ENCODE measurements around the gene STK32A. TPM values are rescaled to one million over a fixed set of nuclear protein-coding genes. Genes with fewer than 3 reads are reported as not detected.

STK32A gene
- total RNA-seq, 2 experiments from 2014 or later: not detected

DNA sequence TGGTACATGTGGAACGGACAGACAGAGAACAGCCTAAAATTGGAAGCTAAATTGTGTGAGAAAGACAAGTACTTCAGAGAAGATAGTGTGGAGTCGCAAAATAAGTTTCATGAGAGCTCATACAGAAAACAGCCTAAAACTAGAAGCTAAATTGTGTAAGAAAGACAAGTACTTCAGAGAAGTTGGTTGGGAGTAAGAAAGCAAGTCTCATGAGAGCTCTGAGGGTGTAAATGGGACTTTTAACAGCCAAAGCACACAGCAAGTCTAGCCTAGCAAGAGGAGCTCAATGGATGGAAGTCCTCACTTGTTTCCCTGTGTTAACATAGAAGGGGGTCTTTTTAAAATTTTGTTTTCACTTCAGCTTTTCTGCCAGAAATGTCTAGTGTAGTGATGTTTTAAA is 93.1 kb downstream of the STK32A start:
- no peak for DNase-seq

DNA sequence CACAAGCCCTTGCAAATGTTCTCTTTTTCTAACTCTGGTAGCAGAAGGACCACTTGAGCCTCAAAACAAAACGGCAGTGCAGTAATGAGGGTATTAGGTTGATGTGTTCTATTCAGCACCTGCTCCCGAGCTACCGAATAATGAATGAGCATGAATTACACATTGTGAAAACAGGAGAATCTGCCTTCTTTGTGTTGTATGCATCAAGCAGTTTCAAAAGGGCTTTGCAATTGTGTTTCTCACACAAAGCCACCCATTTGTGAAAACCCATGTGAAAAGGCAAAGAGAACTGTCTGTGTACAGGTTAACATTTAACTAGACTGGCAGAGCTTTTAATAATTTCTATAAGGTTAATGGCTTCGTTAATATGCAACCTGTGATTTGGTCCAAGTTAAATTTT is 97.8 kb downstream of the STK32A start:
- CTCF ChIA-PET: no interaction called here
- DNase-seq: no peak
- no peak overlapping the region for H3K4me3 Mint-ChIP-seq
- H3K27me3 Mint-ChIP-seq: no peaks in the 10 kb centered on the region
- no peak overlapping the region for H3K27ac ChIP-seq (ENCODE audit: low read depth in 1 of 2, low read length in 2 of 2)
- TF ChIP-seq, protein P1, sequence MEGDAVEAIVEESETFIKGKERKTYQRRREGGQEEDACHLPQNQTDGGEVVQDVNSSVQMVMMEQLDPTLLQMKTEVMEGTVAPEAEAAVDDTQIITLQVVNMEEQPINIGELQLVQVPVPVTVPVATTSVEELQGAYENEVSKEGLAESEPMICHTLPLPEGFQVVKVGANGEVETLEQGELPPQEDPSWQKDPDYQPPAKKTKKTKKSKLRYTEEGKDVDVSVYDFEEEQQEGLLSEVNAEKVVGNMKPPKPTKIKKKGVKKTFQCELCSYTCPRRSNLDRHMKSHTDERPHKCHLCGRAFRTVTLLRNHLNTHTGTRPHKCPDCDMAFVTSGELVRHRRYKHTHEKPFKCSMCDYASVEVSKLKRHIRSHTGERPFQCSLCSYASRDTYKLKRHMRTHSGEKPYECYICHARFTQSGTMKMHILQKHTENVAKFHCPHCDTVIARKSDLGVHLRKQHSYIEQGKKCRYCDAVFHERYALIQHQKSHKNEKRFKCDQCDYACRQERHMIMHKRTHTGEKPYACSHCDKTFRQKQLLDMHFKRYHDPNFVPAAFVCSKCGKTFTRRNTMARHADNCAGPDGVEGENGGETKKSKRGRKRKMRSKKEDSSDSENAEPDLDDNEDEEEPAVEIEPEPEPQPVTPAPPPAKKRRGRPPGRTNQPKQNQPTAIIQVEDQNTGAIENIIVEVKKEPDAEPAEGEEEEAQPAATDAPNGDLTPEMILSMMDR (IDR thresholded peaks at IDR 0.05): no peak
- H3K36me3 ChIP-seq (ENCODE audit: insufficient read depth, low read length): no peaks in the 10 kb centered on the region
- H3K36me3 Mint-ChIP-seq (ENCODE audit: low read depth): no peaks in the 10 kb centered on the region
- H3K27ac Mint-ChIP-seq: no peak overlapping the region
- H3K4me3 ChIP-seq (ENCODE audit: low read length): no peak overlapping the region
- no peak for ATAC-seq (ENCODE audit: poor library complexity)
- H3K27me3 ChIP-seq (ENCODE audit: control insufficient read depth in 1 of 2, insufficient read depth in 2 of 2, low read length in 2 of 2): no peaks in the 10 kb centered on the region
- intact Hi-C loops (cut with DNase I, micrococcal nuclease): no loop called here
- H3K4me1 ChIP-seq (ENCODE audit: insufficient read depth, low read length): no peaks in the 10 kb centered on the region
- H3K9me3 ChIP-seq (ENCODE audit: control insufficient read depth in 1 of 2, insufficient read depth in 1 of 2, low read length in 2 of 2): peaks cover 0 to 3% of the 10 kb centered on the region in 2 experiments
- POLR2A ChIA-PET: no interaction called here
- no peaks in the 10 kb centered on the region for H3K4me1 Mint-ChIP-seq (ENCODE audit: low read depth)
- peaks cover under 1% of the 10 kb centered on the region for H3K9me3 Mint-ChIP-seq

More for the DNA sequence above, 93.1 kb downstream of the STK32A start:
- TF ChIP-seq, protein P1 (IDR thresholded peaks at IDR 0.05): no peak
- Histone ChIP-seq H3K27me3 (ENCODE audit: control insufficient read depth in 1 of 2, insufficient read depth in 2 of 2, low read length in 2 of 2) (no peaks in the 10 kb centered on the region), H3K4me3 (ENCODE audit: low read length) (no peak overlapping the region), H3K9me3 (ENCODE audit: control insufficient read depth in 1 of 2, insufficient read depth in 1 of 2, low read length in 2 of 2) (no peaks in the 10 kb centered on the region), H3K27ac (ENCODE audit: low read depth in 1 of 2, low read length in 2 of 2) (no peak overlapping the region), H3K4me1 (ENCODE audit: insufficient read depth, low read length) (no peaks in the 10 kb centered on the region), H3K36me3 (ENCODE audit: insufficient read depth, low read length) (no peaks in the 10 kb centered on the region)
- Mint-ChIP-seq H3K9me3 (no peaks in the 10 kb centered on the region), H3K36me3 (ENCODE audit: low read depth) (no peaks in the 10 kb centered on the region), H3K4me1 (ENCODE audit: low read depth) (no peaks in the 10 kb centered on the region), H3K4me3 (no peak overlapping the region), H3K27me3 (no peaks in the 10 kb centered on the region), H3K27ac (no peak overlapping the region)
- ATAC-seq (ENCODE audit: poor library complexity): no peak
- intact Hi-C loops (cut with DNase I, micrococcal nuclease): no loop called here
- CTCF ChIA-PET: no interaction called here
- POLR2A ChIA-PET: no interaction called here

DNA sequence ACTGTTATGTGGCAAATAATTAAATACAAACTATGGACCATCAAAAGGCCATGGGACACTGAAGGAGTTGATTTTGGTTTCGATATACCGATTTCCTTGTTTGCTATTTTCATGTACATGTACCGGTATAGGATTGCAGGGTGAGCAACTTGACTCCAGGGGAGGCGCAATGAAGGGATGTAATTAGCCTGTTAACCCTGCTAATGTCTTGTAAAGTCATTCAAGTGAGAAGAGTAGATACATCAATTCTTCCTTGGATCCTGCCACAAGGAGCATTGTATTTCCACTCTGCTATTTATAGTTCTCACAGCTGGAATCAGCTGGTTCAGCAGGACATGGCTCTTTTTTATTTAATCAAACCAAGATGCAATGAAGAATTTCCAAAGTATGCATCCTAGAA is 102.0 kb downstream of the STK32A start:
- Histone ChIP-seq H3K36me3 (ENCODE audit: insufficient read depth, low read length) (no peaks in the 10 kb centered on the region), H3K9me3 (ENCODE audit: control insufficient read depth in 1 of 2, insufficient read depth in 1 of 2, low read length in 2 of 2) (peaks cover 0 to 11% of the 10 kb centered on the region in 2 experiments), H3K27me3 (ENCODE audit: control insufficient read depth in 1 of 2, insufficient read depth in 2 of 2, low read length in 2 of 2) (no peaks in the 10 kb centered on the region), H3K4me3 (ENCODE audit: low read length) (no peak overlapping the region), H3K27ac (ENCODE audit: low read depth in 1 of 2, low read length in 2 of 2) (no peak overlapping the region), H3K4me1 (ENCODE audit: insufficient read depth, low read length) (no peaks in the 10 kb centered on the region)
- H3K4me3 Mint-ChIP-seq: no peak overlapping the region
- no peaks in the 10 kb centered on the region for H3K36me3 Mint-ChIP-seq (ENCODE audit: low read depth)
- H3K9me3 Mint-ChIP-seq: peaks cover 6% of the 10 kb centered on the region
- H3K27me3 Mint-ChIP-seq: no peaks in the 10 kb centered on the region
- ChIA-PET CTCF (no interaction called here), POLR2A (no interaction called here)
- intact Hi-C loops (cut with DNase I, micrococcal nuclease): no loop called here
- TF ChIP-seq, protein P1 (IDR thresholded peaks at IDR 0.05): no peak
- H3K4me1 Mint-ChIP-seq (ENCODE audit: low read depth): no peaks in the 10 kb centered on the region
- no peak overlapping the region for H3K27ac Mint-ChIP-seq
- no peak for DNase-seq
- ATAC-seq (ENCODE audit: poor library complexity): no peak

Data from CD4-positive, alpha-beta T cell (primary cell).